Tongue (tissue), 2 donors: Measurements from ENCODE around the gene CHMP3. TPM values are rescaled to one million over a fixed set of nuclear protein-coding genes. Genes with fewer than 3 reads are reported as not detected.
"Not testable (repeated sequence)": the region's sequence is repeated elsewhere in the genome, so short reads cannot be mapped to it uniquely, and the experiment has no call there.

Source experiments
- DNase-seq: peaks from one replicate; pipeline ENCODE4 v3.0.0-alpha.2; 2015
- total RNA-seq: library from RNA; depleted of rRNA; stranded (reverse); fragments of >200 nt; gene quantifications from one replicate; pipeline ENCODE4 v1.2.3, GENCODE V29; 2014

CHMP3 gene
- total RNA-seq, 1 donor from 2014 or later: 95.5 TPM

- not testable (repeated sequence) for DNase-seq
Observed at GRCh38 chr2:86549440-86549839, 13.8 kb downstream of the CHMP3 start.

- not testable (repeated sequence) for DNase-seq
Observed at GRCh38 chr2:86548913-86549396, 14.3 kb downstream of the CHMP3 start.

GRCh38 chr2:86548165-86548912 is 14.9 kb downstream of the CHMP3 start:
- DNase-seq: not testable (repeated sequence)

- not testable (repeated sequence) for DNase-seq
Observed at GRCh38 chr2:86545296-86545924, 17.8 kb downstream of the CHMP3 start.

GRCh38 chr2:86544278-86545099 is 18.8 kb downstream of the CHMP3 start:
- not testable (repeated sequence) for DNase-seq

GRCh38 chr2:86543793-86544192 is 19.4 kb downstream of the CHMP3 start:
- no peak for DNase-seq

- DNase-seq: no peak
Observed at GRCh38 chr2:86543335-86543734, 19.9 kb downstream of the CHMP3 start.

GRCh38 chr2:86542814-86543213 is 20.4 kb downstream of the CHMP3 start:
- DNase-seq: no peak

- DNase-seq: peak; percentile 44
Observed at GRCh38 chr2:86541334-86541733, 21.9 kb downstream of the CHMP3 start.

GRCh38 chr2:86533589-86533988 is 29.7 kb downstream of the CHMP3 start:
- no peak for DNase-seq

GRCh38 chr2:86525421-86526340 is 37.6 kb downstream of the CHMP3 start:
- no peak for DNase-seq

GRCh38 chr2:86523491-86523890 is 39.8 kb downstream of the CHMP3 start:
- DNase-seq: no peak

- no peak for DNase-seq
Observed at GRCh38 chr2:86522711-86523110, 40.5 kb downstream of the CHMP3 start.

- DNase-seq: no peak
Observed at GRCh38 chr2:86521922-86522321, 41.3 kb downstream of the CHMP3 start.

- DNase-seq: no peak
Observed at GRCh38 chr2:86520153-86520552, 43.1 kb downstream of the CHMP3 start.

- DNase-seq: no peak
Observed at GRCh38 chr2:86519349-86519748, 43.9 kb downstream of the CHMP3 start.

GRCh38 chr2:86518481-86518880 is 44.8 kb downstream of the CHMP3 start:
- peak; percentile 29 for DNase-seq

GRCh38 chr2:86513948-86514660 is 49.1 kb downstream of the CHMP3 start:
- DNase-seq: no peak

- peak; percentile 29 for DNase-seq
Observed at GRCh38 chr2:86512892-86513291, 50.4 kb downstream of the CHMP3 start.

GRCh38 chr2:86512034-86512433 is 51.2 kb downstream of the CHMP3 start:
- no peak for DNase-seq

GRCh38 chr2:86510436-86510933 is 52.8 kb downstream of the CHMP3 start:
- no peak for DNase-seq
